ENCODE measurements around the gene RPL32. TPM values are rescaled to one million over a fixed set of nuclear protein-coding genes. Genes with fewer than 3 reads are reported as not detected.

The RPL32 gene
- total RNA-seq, 1 experiment from 2014 or later, result 794 TPM

DNA sequence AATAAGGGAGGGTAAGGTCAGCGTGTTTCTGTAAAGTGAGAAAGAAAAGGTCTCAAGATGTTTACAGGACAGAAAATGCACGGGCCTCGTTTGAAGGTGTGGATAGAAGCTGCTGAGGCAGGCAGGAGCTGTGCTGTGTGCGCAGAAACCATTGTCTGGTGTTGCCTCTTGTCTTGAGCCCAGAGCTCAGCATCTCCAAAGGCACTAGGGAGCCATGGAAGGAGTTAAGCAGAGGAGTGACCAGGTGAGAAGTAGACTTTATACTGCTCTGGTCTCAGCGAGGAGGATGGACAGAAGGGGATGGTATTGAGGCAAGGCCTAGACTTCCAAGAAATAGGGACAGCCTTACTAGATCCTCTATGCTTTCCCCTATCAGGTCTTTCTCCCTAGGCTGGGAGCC, 31.9 kb downstream of the RPL32 start:
- no peaks in the 10 kb centered on the region for H3K27me3 ChIP-seq (ENCODE audit: control insufficient read depth, insufficient read depth, low read length)
- no peak for TF ChIP-seq SIN3A (IDR thresholded peaks at IDR 0.05; ENCODE audit: borderline replicate concordance, insufficient read depth, low read depth, low read length)
- TF ChIP-seq POLR2AphosphoS5 (IDR thresholded peaks at IDR 0.05; ENCODE audit: low read depth, low read length), result no peak
- TF ChIP-seq, protein P1, sequence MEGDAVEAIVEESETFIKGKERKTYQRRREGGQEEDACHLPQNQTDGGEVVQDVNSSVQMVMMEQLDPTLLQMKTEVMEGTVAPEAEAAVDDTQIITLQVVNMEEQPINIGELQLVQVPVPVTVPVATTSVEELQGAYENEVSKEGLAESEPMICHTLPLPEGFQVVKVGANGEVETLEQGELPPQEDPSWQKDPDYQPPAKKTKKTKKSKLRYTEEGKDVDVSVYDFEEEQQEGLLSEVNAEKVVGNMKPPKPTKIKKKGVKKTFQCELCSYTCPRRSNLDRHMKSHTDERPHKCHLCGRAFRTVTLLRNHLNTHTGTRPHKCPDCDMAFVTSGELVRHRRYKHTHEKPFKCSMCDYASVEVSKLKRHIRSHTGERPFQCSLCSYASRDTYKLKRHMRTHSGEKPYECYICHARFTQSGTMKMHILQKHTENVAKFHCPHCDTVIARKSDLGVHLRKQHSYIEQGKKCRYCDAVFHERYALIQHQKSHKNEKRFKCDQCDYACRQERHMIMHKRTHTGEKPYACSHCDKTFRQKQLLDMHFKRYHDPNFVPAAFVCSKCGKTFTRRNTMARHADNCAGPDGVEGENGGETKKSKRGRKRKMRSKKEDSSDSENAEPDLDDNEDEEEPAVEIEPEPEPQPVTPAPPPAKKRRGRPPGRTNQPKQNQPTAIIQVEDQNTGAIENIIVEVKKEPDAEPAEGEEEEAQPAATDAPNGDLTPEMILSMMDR (IDR thresholded peaks at IDR 0.05), result no peak
- no peak for TF ChIP-seq TCF7L2 (IDR thresholded peaks at IDR 0.05; ENCODE audit: low read depth, low read length)
- TF ChIP-seq, protein P2, sequence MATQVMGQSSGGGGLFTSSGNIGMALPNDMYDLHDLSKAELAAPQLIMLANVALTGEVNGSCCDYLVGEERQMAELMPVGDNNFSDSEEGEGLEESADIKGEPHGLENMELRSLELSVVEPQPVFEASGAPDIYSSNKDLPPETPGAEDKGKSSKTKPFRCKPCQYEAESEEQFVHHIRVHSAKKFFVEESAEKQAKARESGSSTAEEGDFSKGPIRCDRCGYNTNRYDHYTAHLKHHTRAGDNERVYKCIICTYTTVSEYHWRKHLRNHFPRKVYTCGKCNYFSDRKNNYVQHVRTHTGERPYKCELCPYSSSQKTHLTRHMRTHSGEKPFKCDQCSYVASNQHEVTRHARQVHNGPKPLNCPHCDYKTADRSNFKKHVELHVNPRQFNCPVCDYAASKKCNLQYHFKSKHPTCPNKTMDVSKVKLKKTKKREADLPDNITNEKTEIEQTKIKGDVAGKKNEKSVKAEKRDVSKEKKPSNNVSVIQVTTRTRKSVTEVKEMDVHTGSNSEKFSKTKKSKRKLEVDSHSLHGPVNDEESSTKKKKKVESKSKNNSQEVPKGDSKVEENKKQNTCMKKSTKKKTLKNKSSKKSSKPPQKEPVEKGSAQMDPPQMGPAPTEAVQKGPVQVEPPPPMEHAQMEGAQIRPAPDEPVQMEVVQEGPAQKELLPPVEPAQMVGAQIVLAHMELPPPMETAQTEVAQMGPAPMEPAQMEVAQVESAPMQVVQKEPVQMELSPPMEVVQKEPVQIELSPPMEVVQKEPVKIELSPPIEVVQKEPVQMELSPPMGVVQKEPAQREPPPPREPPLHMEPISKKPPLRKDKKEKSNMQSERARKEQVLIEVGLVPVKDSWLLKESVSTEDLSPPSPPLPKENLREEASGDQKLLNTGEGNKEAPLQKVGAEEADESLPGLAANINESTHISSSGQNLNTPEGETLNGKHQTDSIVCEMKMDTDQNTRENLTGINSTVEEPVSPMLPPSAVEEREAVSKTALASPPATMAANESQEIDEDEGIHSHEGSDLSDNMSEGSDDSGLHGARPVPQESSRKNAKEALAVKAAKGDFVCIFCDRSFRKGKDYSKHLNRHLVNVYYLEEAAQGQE (IDR thresholded peaks at IDR 0.05; ENCODE audit: insufficient read depth in 1 of 2, low read depth in 2 of 2, low read length in 1 of 2), result no peak
- H3K36me3 ChIP-seq (ENCODE audit: control insufficient read depth, insufficient read depth, low read length), result no peaks in the 10 kb centered on the region
- H3K27ac ChIP-seq (ENCODE audit: low read length), result no peak overlapping the region
- POLR2A ChIA-PET, result no interaction called here
- in situ Hi-C loops (cut with HindIII; ENCODE audit: low pct_unique_long_range_greater_than_20kb, low sequenced_read_pairs) (no loop called here), intact Hi-C loops (cut with micrococcal nuclease; ENCODE audit: unreplicated experiment) (no loop called here)
- H3K4me1 ChIP-seq (ENCODE audit: control insufficient read depth, insufficient read depth, low read length), result peaks cover 4% of the 10 kb centered on the region; the same call in 1 of the 2 replicates
- no TSS peak for BruUV-seq (replicated peaks)
- H3K4me3 ChIP-seq (ENCODE audit: low read depth in 2 of 2, low read length in 2 of 2), result peak overlapping the region; percentile 49 to 53
- no peaks in the 10 kb centered on the region for H3K9me3 ChIP-seq (ENCODE audit: control insufficient read depth, insufficient read depth, low read depth, low read length)
- CTCF ChIA-PET, result interaction anchor here (1.8 to 2.3 kb wide), 2 partner anchors 14 to 32 kb away, joined by 6 to 7 read pairs; partner anchors contain the start of gene RPL32
- ATAC-seq (no peak), DNase-seq (ENCODE audit: low read depth, low spot score) (no peak)

DNA sequence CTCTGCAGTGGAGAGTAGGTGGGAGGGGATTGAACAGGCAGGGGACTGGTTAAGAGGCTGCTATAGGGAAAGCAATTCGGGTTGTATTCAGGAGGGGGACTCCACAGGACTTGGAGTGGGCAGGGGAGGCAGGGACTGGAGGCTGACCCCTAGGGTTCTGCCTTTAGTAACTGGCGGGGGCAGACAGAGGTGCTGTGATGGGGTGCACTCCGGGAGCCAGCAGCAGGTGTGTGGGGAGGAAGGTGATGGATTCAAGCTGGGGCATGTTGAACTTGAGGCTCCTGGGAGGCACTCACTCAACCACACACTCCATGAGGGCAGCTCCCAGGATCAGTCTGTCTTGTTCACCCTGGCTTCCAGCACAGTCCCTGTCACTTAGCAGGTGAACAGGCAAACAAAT, 32.4 kb downstream of the RPL32 start:
- Histone ChIP-seq H3K9me3 (ENCODE audit: control insufficient read depth, insufficient read depth, low read depth, low read length) (no peaks in the 10 kb centered on the region), H3K4me3 (ENCODE audit: low read depth in 2 of 2, low read length in 2 of 2) (no peak overlapping the region), H3K36me3 (ENCODE audit: control insufficient read depth, insufficient read depth, low read length) (no peaks in the 10 kb centered on the region), H3K27ac (ENCODE audit: low read length) (no peak overlapping the region), H3K4me1 (ENCODE audit: control insufficient read depth, insufficient read depth, low read length) (peaks cover 4% of the 10 kb centered on the region; the same call in 1 of the 2 replicates), H3K27me3 (ENCODE audit: control insufficient read depth, insufficient read depth, low read length) (no peaks in the 10 kb centered on the region)
- POLR2A ChIA-PET, result no interaction called here
- DNase-seq (ENCODE audit: low read depth, low spot score) (no peak), ATAC-seq (no peak)
- no TSS peak for BruUV-seq (replicated peaks)
- in situ Hi-C loops (cut with HindIII; ENCODE audit: low pct_unique_long_range_greater_than_20kb, low sequenced_read_pairs), result no loop called here
- TF ChIP-seq POLR2AphosphoS5 (IDR thresholded peaks at IDR 0.05; ENCODE audit: low read depth, low read length), result no peak
- TF ChIP-seq, protein P2 (IDR thresholded peaks at IDR 0.05; ENCODE audit: insufficient read depth in 1 of 2, low read depth in 2 of 2, low read length in 1 of 2), result no peak
- no peak for TF ChIP-seq SIN3A (IDR thresholded peaks at IDR 0.05; ENCODE audit: borderline replicate concordance, insufficient read depth, low read depth, low read length)
- no peak for TF ChIP-seq TCF7L2 (IDR thresholded peaks at IDR 0.05; ENCODE audit: low read depth, low read length)
- TF ChIP-seq, protein P1 (IDR thresholded peaks at IDR 0.05), result no peak
- CTCF ChIA-PET, result interaction anchor here (2.3 kb wide), 1 partner anchor 14 kb away, joined by 7 read pairs; no protein-coding TSS in a partner anchor
- intact Hi-C loops (cut with micrococcal nuclease; ENCODE audit: unreplicated experiment), result no loop called here

Data from Panc1 (cell line).